ENCODE data around the gene RGS8.

Gene RGS8

GRCh38 chr1:182684116-182684828, at the start of gene RGS8:
Gene RGS8 (minus strand): TSS chr1:182684587. CDS start chr1:182669649, 14,938 bp downstream.
- TF ChIP-seq CTCF (IDR thresholded peaks at IDR 0.05; ENCODE audit: low read depth, low read length, missing control alignments), result no peak
- in situ Hi-C loops (cut with HindIII; ENCODE audit: low sequenced_read_pairs), result no loop called here
- no peak within 1 kb of the TSS for H3K4me3 ChIP-seq (ENCODE audit: low read depth, low read length)
- no peak for DNase-seq (ENCODE audit: low read depth)

- in situ Hi-C loops (cut with HindIII; ENCODE audit: low sequenced_read_pairs), result no loop called here
- TF ChIP-seq CTCF (IDR thresholded peaks at IDR 0.05; ENCODE audit: low read depth, low read length, missing control alignments), result no peak
- no peak for DNase-seq (ENCODE audit: low read depth)
- no peak overlapping the region for H3K4me3 ChIP-seq (ENCODE audit: low read depth, low read length)
Observed at GRCh38 chr1:182731852-182732575, 47.6 kb upstream of the RGS8 start.

GRCh38 chr1:182726912-182727311, 42.5 kb upstream of the RGS8 start:
- in situ Hi-C loops (cut with HindIII; ENCODE audit: low sequenced_read_pairs), result no loop called here
- TF ChIP-seq CTCF (IDR thresholded peaks at IDR 0.05; ENCODE audit: low read depth, low read length, missing control alignments), result no peak
- no peak for DNase-seq (ENCODE audit: low read depth)
- no peak overlapping the region for H3K4me3 ChIP-seq (ENCODE audit: low read depth, low read length)

GRCh38 chr1:182725259-182726255, 41.2 kb upstream of the RGS8 start:
- no peak for TF ChIP-seq CTCF (IDR thresholded peaks at IDR 0.05; ENCODE audit: low read depth, low read length, missing control alignments)
- in situ Hi-C loops (cut with HindIII; ENCODE audit: low sequenced_read_pairs), result no loop called here
- DNase-seq (ENCODE audit: low read depth), result no peak
- H3K4me3 ChIP-seq (ENCODE audit: low read depth, low read length), result no peak overlapping the region

- DNase-seq (ENCODE audit: low read depth), result no peak
- TF ChIP-seq CTCF (IDR thresholded peaks at IDR 0.05; ENCODE audit: low read depth, low read length, missing control alignments), result no peak
- in situ Hi-C loops (cut with HindIII; ENCODE audit: low sequenced_read_pairs), result no loop called here
Observed at GRCh38 chr1:182724215-182724614, 39.8 kb upstream of the RGS8 start.

GRCh38 chr1:182723200-182723599, 38.8 kb upstream of the RGS8 start:
- in situ Hi-C loops (cut with HindIII; ENCODE audit: low sequenced_read_pairs), result no loop called here
- no peak for TF ChIP-seq CTCF (IDR thresholded peaks at IDR 0.05; ENCODE audit: low read depth, low read length, missing control alignments)
- DNase-seq (ENCODE audit: low read depth), result no peak
- no peak overlapping the region for H3K4me3 ChIP-seq (ENCODE audit: low read depth, low read length)

More at GRCh38 chr1:182724215-182724614, 39.8 kb upstream of the RGS8 start:
- no peak overlapping the region for H3K4me3 ChIP-seq (ENCODE audit: low read depth, low read length)

All from astrocyte of the cerebellum (primary cell).